IPS DF 19.7 (cell line): Measurements from ENCODE around the gene SGMS1.
A peak's percentile ranks its signal among the peaks of the same experiment; 100 is the strongest.
"Not testable (repeated sequence)": the region's sequence is repeated elsewhere in the genome, so short reads cannot be mapped to it uniquely, and the experiment has no call there.

Experiments used
- DNase-seq: peaks from one replicate; pipeline ENCODE4 v3.0.0-alpha.2; 2013; ENCODE audit warnings: low read depth, low spot score

Gene SGMS1

GRCh38 chr10:50426485-50426884, 197.3 kb downstream of the SGMS1 start:
- no peak for DNase-seq

GRCh38 chr10:50425215-50425614, 198.5 kb downstream of the SGMS1 start:
- not testable (repeated sequence) for DNase-seq

- no peak for DNase-seq
These were observed 200.3 kb downstream of the SGMS1 start for GRCh38 chr10:50423448-50423847.

GRCh38 chr10:50422259-50422658, 201.5 kb downstream of the SGMS1 start:
- no peak for DNase-seq

GRCh38 chr10:50421026-50421719, 202.6 kb downstream of the SGMS1 start:
- DNase-seq: no peak

GRCh38 chr10:50420196-50420595, 203.6 kb downstream of the SGMS1 start:
- DNase-seq: no peak

- no peak for DNase-seq
These were observed 204.0 kb downstream of the SGMS1 start for GRCh38 chr10:50419756-50420155.

GRCh38 chr10:50419091-50419490, 204.7 kb downstream of the SGMS1 start:
- DNase-seq: no peak

GRCh38 chr10:50417886-50418830, 205.6 kb downstream of the SGMS1 start:
- no peak for DNase-seq

- DNase-seq: no peak
These were observed 206.3 kb downstream of the SGMS1 start for GRCh38 chr10:50417486-50417885.

- no peak for DNase-seq
These were observed 206.9 kb downstream of the SGMS1 start for GRCh38 chr10:50416881-50417280.

GRCh38 chr10:50416181-50416824, 207.5 kb downstream of the SGMS1 start:
- no peak for DNase-seq

- no peak for DNase-seq
These were observed 208.5 kb downstream of the SGMS1 start for GRCh38 chr10:50415292-50415691.

- DNase-seq: no peak
These were observed 213.5 kb downstream of the SGMS1 start for GRCh38 chr10:50410066-50410811.

GRCh38 chr10:50407076-50407801, 216.5 kb downstream of the SGMS1 start:
- DNase-seq: peak; percentile 76

- no peak for DNase-seq
These were observed 217.2 kb downstream of the SGMS1 start for GRCh38 chr10:50406457-50407070.

- no peak for DNase-seq
These were observed 218.0 kb downstream of the SGMS1 start for GRCh38 chr10:50405723-50406122.

GRCh38 chr10:50404021-50404773, 219.6 kb downstream of the SGMS1 start:
- no peak for DNase-seq

- DNase-seq: no peak
These were observed 220.7 kb downstream of the SGMS1 start for GRCh38 chr10:50403074-50403473.

- DNase-seq: no peak
These were observed 221.3 kb downstream of the SGMS1 start for GRCh38 chr10:50402466-50402865.
